ENCODE results near the gene ATXN1.

ATXN1 gene

DNA sequence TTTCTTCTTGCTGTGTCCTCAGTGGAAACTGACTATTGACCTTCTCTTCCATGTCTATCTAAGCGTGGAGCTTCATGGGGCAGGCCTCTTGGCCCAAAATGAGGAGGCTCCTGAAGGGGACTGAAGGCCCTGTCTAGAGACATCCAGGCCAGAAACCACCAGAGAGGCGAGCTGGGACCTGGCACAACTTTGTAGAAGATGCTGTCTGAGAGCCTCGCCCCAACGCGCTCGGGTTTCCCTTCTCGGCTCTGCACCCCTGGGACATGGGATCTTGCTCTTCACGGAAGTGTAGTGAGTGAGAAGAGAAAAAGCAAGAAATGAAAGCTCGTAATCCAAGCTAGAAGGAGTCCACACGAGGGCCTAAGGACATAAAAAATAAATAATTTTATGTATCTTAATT is 426.1 kb downstream of the ATXN1 start:
- in situ Hi-C loops (cut with HindIII; ENCODE audit: low sequenced_read_pairs) = loop anchor here (10.0 kb wide), 1 partner anchor 430 kb away; the partner anchor contains the start of gene ATXN1

DNA sequence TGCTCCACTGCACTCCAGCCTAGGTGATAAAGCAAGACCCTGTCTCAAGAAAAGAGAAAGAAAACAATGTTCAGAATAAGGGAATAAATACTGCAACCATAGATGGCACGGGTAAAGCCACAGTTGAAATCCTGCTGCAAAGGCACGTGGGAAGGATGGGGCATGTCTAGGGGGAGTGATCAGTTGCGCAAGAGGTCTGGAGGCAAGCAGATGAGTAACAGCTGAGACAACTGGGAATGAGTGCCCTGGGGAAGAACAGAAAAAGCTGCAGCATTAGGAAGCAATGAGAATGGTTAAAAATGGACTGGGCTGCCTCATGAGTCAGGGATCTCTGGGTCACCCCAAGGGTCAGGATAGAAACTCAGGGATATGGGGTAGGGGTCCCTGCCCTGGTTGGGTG is 426.6 kb downstream of the ATXN1 start:
- in situ Hi-C loops (cut with HindIII; ENCODE audit: low sequenced_read_pairs) = loop anchor here (10.0 kb wide), 1 partner anchor 430 kb away; the partner anchor contains the start of gene ATXN1

DNA sequence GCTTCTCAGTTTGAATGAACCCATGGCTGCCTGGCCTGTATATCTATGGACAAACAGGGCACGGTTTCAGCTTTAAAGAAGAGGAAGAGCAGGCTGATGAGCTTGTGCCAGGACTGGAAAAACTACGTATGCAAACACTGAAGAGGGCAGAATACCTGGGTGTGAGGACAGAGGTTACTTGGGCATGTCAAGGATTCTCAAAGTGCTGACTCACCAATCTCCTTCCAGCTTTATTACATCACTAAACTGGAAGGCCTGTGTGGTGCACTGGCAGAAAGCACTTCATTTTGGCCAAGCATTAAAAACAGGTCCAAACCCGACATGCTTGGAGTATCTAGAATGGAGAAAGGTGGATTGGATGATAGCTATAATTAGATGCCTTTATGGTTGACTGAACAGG is 427.7 kb downstream of the ATXN1 start:
- in situ Hi-C loops (cut with HindIII; ENCODE audit: low sequenced_read_pairs) = loop anchor here (10.0 kb wide), 1 partner anchor 431 kb away; the partner anchor contains the start of gene ATXN1

DNA sequence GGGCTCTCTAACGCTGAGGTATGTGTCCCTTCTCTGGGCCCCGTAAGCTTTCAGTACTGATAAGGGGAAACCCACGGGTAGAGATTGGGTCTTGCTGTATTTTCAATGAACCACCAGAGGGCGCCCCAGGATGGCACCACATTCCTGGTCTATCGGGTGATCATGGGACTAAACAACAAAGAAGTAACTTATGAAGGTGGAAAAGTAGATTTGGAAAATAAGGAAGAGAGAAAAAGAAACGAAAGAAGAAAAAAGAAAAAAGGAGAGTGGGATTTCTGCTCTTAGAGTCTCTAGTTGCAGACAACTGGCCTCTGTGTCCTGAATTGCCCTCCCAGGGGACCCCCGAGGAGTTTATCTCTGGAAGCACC is 429.1 kb downstream of the ATXN1 start:
- in situ Hi-C loops (cut with HindIII; ENCODE audit: low sequenced_read_pairs) = loop anchor here (10.0 kb wide), 1 partner anchor 433 kb away; the partner anchor contains the start of gene ATXN1

DNA sequence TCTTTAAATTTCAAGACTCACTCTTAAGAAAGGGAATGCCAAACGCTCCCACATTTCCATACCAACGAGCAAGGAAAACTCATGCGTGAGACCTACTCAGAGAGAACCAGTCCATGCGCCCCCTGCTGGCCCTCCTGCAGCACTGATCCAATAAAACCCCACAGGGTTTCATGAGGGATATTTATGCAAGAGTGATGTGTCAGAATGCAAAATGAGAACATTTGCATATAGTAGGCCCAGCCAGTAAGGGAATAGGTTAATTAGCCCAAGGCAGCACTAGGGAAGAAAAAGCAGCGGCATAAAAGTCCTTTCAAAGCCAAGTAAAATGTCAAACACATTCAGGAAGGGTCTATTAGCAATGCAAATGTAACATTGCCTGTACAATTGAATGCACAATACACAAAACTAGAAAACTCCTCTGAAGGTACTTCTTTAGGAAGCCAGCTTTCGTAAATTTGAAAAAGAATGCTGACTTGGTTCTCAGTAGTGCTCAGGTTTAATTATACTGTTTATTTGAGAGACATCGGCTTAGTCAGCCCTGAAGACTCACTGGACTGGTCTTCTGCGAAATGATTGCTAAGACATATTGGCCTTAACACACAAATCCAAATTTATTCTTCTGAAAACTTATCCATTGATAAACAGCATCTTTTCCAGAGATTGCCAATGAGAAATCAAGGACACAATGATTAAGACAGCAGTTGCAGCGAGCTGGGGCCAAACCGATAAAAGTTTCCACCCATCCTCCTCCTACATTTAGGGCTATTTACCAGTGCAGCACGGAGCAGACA is 429.7 kb downstream of the ATXN1 start:
- in situ Hi-C loops (cut with HindIII; ENCODE audit: low sequenced_read_pairs) = loop anchor here (10.0 kb wide), 1 partner anchor 433 kb away; the partner anchor contains the start of gene ATXN1

DNA sequence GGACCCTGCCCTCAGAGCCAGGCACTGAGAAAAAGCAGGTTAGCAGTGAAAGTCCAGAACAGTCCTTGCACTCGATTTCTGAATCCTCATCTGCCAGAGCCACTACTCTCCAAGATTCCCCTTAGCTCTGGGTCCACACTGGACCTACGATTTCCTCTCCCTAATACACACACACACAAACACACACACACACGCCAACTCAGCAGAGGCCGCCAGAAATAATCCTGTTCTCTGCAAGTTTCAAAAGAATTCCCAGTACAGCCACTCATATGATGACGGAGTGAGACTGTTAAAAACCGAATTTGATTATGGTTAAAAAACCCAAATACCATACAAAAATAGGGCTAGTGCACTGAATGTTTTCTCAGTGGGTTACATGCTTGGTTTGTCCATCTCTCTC is 432.0 kb downstream of the ATXN1 start:
- in situ Hi-C loops (cut with HindIII; ENCODE audit: low sequenced_read_pairs) = no loop called here

DNA sequence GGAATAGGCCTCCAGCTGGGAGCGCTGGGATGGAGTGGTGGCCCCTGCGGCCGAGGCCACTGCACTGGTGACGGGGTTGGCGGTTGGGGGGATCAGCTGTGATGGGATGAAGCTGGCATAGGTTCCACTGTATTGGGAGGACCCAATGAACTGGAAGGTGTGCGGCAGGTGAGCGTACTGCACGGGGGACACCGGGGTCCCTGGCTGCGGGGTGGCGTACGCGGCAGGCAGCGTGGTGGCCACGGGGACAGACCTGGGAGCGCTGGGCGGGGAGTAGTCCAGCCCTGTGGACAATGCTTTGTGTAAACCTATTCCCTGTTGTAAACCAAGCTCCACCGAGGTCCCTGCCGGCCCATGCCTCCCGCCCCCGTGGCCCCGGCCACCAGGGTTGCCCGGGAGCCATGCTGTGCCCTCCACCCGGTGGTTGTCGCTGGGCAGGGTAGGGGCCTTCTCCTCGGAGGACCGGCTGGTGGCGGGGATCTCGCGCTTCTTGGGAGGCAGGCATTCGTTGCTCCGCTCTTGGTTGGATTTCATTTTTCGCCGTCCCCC is 433.4 kb downstream of the ATXN1 start:
- in situ Hi-C loops (cut with HindIII; ENCODE audit: low sequenced_read_pairs) = no loop called here

DNA sequence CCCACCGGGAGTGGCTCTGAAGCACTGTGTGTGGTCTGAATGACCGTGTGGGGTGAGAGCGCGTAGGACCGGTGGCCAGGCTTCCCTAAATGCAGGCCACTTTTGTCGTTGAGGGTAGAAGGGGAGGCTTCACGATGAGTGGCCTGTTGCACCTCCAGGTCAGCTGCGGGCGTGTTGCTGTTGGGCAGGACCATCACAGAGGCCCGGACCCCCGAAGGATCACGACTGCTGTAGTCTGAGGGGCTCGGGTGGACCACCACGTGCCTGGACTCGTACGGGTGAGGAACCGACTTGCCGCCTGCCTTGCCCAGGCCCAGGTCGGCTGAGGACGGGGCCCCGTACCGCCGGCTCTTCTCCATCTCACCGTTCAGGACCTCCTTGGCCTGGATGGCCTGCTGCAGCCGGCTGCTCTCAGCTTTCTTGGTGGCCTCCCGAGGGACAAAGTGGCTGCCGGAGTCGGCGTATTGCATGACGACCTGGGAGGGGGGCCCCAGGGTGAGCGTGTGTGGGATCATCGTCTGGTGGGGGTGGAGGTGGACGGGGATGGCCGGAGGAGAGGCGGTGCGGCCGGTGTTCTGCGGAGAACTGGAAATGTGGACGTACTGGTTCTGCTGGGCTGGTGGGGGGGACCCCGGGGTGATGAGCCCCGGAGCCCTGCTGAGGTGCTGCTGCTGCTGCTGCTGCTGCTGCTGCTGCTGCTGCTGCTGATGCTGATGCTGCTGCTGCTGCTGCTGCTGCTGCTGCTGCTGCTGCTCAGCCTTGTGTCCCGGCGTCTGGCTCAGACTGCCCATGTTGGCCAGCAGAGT is 434.1 kb downstream of the ATXN1 start:
- in situ Hi-C loops (cut with HindIII; ENCODE audit: low sequenced_read_pairs) = no loop called here

DNA sequence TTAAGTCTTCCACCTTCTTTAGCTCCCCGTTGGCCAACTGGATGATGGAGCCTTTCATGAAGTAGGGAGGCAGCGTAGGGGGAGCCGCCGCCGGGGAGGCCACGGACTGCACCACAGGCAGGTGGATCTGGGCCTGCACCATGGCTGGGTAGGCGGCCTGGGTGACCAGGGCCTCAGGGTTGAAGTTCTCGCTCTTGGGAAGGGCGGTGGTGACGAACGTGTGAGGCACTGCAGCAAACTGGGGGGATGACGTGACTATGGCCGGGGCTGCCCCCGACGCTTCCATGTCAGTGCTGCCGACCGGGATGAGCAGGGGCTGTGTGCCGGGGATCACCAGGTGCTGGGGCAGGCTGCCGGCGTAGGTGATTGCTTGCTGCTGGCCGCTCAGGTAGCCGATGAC is 434.7 kb downstream of the ATXN1 start:
- in situ Hi-C loops (cut with HindIII; ENCODE audit: low sequenced_read_pairs) = no loop called here

DNA sequence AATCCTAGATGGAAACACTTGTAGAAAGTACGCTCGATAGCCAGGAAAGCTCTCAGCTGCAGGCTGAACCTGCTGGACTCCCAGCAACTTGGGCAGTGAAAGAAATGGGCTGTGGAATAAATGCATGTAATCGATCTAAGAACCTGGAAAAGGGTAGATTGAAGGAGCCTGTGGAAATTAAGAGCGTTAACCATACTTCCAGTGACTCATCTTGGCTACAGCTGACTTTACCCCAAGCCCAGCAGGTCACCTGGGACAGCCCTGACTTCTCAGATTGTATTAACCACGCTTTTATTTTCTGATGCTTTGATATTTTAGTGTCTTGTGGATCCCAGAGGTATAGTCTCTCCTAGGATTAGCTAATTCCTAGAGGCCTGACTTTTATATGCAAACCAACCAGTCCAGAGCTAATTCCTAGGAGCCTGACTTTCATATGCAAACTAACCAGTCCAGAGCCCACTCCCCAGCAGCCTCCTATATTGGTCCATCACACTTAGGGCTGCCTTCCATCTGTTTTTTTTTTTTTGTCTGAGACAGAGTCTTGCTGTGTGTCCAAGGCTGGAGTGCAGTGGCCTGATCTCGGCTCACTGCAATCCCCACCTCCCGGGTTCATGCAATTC is 436.5 kb downstream of the ATXN1 start:
- in situ Hi-C loops (cut with HindIII; ENCODE audit: low sequenced_read_pairs) = no loop called here

DNA sequence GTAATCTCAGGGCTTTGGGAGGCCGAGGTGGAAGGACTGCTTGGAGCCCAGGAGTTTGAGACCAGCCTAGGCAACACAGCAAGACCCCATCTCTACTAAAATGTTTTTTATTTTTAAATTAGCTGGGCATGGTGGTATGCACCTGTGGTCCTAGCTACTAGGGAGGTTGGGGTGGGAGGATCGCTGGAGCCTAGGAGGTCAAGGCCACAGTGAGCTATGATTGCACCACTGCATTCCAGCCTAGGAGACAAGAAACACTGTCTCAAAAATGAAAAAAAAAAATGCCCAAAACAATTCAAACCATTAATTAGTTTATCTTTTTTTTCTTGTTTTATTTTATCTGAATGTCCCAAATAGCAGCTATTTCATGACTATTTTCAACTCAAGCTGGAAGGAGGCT is 437.1 kb downstream of the ATXN1 start:
- in situ Hi-C loops (cut with HindIII; ENCODE audit: low sequenced_read_pairs) = no loop called here

DNA sequence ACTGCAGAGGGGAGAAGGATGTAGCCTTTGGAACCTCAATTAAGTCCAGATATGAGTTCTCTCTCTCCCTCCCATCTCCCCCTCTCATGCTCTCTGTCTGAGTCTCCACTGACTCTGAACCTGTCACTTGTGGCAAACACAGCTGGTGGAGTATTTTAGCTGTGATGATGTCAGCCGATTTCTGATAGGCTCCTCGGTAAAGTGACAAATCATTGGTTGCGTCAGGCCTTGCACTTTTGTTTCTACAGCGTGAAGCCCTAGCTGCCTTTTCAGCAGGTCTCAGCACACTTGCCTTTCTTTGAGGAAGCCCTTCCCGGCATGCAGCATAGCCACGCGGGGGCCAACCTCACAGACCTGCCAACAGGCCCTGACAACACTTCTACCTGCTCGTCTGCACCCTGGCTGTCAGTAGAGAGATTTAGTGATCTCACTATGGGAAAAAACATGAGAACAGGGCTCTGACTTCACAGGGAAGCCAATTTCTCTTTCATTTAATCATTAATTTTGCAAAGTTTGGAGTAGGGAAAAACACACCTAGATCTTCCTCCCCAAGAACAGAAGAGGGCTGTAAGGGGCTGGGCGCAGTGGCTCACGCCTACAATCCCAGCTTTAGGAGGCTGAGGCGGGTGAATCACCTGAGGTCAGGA is 438.5 kb downstream of the ATXN1 start:
- in situ Hi-C loops (cut with HindIII; ENCODE audit: low sequenced_read_pairs) = no loop called here

DNA sequence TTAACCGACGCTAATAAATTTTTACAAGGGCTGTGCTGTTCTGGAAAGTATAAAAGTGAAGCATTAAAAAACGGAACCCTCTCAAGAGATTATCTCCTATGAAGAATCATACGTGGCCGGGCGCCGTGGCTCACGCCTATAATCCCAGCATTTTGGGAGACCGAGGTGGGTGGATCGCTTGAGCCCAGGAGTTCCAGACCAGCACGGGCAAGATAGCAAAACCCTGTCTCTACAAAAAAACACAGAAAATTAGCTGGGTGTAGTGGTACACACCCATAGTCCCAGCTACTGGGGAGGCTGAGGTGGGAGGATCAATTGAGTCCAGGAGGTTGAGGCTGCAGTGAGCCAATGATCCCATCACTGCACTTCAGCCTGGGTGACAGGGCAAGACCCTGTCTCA is 439.4 kb downstream of the ATXN1 start:
- in situ Hi-C loops (cut with HindIII; ENCODE audit: low sequenced_read_pairs) = no loop called here

DNA sequence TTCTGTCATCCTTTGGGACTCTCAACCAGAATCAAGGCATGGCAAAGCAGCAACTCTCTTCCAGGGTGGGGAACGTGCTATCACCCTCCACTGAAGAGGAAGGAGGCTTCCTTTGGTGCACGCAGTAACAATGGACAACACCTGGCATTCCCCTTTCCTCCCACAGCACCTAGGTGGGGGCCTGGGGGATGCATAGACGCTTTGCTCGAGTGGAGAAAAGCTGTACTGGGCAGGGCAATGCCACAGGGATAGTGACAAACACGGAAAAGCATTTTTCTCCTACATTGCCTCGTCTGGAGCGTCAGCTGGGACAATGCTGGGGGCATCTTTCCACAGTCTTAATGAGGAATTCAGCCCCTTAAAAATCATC is 439.9 kb downstream of the ATXN1 start:
- in situ Hi-C loops (cut with HindIII; ENCODE audit: low sequenced_read_pairs) = no loop called here

DNA sequence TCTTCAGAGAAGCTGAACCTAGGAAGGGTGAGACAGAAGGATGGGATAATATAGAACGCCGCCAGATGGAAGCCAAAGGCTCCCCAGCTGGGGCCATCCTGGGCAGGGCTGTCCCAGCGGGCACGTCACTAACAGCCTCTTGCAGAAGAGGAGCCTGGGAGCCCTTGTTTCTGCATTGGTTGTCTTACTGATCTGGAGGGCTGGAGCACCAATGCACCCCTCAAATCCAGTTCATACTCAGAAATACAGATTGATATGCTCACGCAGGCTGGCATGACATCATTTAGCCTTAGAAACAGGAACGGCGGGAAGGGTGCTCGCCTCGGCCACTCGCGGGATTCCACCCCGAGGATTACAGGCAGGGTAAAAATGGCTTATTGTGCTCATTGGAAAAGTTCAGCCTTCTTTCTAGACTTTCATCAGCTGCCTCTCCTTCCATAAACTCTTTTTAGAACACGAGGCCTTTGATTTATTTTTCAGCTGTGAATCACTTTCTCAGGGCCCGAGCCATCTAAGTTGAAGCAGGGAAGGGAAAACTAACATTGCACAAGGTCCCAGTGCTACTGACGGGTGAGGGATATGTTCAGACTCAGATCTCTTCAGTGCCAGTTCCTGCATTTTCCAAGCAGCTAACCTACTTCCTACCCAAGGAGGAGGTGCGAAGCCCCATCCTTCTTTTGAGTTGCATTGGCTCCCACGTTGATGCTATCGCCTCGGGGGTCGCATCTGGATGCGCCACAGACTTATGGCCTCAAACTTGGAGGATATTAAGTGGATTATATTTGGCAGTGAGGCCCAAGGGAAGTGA is 440.5 kb downstream of the ATXN1 start:
- in situ Hi-C loops (cut with HindIII; ENCODE audit: low sequenced_read_pairs) = no loop called here

DNA sequence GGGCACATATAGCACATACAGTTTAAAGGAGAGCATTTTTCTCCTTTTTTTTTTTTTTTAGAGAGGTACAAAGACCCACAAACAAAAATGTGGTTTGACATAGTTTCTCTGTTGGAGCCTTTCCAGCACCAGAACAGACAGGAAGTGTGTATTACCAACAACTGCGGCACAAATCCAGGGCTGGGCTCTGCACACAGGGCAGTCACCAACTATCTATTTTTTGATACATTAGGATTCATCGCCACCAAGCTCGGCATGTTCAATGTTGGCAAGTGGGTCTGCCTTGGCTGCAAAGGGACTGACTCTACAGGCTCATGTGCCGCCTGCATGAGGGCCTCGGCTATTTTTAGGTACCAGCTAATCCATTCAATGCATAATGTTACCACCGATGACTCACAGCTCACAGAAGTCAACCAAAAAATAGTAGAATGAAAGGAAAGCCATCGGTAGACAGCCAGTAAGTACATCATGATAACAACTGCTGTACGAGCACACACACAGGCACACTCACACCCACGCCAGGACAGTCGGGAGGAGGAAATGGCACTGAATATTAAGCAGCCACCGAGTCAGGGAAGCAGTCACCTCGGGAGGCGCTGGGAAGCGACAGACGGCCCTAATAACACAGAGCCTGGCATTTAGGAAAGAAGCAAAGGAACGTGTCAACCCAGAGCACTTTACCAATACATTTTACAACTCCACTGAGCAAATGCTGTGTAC is 441.3 kb downstream of the ATXN1 start:
- in situ Hi-C loops (cut with HindIII; ENCODE audit: low sequenced_read_pairs) = no loop called here

DNA sequence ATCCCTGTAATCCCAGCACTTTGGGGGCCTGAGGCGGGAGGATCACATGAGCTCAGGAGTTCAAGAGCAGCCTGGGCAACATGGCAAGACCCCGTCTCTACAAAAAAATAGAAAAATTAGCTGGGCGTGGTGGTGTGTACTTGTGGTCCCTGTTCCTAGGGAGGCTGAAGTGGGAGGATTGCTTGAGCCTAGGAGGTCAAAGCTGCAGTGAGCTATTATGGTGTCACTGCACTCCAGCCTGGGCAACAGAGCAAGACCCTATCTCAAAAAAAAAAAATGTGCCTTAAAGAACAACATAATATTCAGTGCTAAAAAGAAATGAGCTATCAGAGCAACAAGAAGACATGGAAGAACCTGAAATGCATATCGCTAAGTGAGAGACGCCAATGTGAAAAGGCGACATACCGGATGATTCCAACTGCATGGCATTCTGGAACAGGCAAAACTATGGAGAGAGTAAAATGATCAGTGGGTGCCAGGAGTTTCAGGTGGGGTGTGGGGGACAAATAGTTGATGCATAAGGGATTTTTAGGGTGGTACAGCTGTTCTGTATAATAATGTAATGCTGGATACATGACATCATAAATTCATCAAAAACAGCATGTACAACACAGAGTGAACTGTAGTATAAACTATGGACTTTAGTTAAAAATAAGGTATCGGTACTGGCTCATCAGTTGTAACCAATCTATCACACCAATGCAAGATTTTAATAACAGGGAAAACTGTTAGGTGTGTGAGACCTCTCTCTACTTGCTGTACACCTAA is 442.1 kb downstream of the ATXN1 start:
- in situ Hi-C loops (cut with HindIII; ENCODE audit: low sequenced_read_pairs) = no loop called here

DNA sequence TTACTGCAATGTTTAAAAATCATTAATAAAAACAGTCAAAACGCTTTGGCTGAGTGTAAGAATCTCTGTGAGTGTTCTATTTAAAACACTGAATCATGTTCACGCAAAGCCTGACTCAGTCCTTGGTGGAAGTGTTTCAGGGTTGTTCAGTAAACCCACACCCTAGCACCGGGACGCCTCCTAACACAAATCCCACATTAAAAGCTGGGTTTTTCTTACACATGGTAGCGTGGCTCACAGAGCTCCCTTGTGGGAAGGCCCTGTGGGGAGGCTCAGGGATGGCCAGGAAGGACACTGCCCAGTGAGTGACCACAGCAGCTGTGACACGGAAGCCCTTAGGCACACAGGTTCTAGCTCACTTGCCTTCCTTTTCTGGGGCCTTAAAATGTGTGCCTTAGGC is 442.7 kb downstream of the ATXN1 start:
- in situ Hi-C loops (cut with HindIII; ENCODE audit: low sequenced_read_pairs) = no loop called here
